Neural cell (in vitro differentiated cells): ENCODE measurements around the gene MRPL24.

Experiments
- CTCF ChIP-seq: fragments of 450-650 bp; IDR thresholded peaks from 2 replicates; pipeline ENCODE4 v1.5.1; 2014; ENCODE audit warnings: antibody characterized with exemption, mild to moderate bottlenecking, moderate library complexity; ENCODE audit not compliant: poor library complexity, severe bottlenecking
- POLR2AphosphoS5 ChIP-seq: IDR thresholded peaks from 2 replicates; pipeline ENCODE4 v1.6.1; 2012
- RAD21 ChIP-seq: fragments of 450-650 bp; conservative IDR thresholded peaks from 2 replicates; pipeline ENCODE4 v1.6.1; 2014; ENCODE audit warnings: antibody characterized with exemption, mild to moderate bottlenecking, moderate library complexity
- SMC3 ChIP-seq: fragments of 450-650 bp; conservative IDR thresholded peaks from 2 replicates; pipeline ENCODE4 v1.6.1; 2014; ENCODE audit warnings: antibody characterized with exemption, mild to moderate bottlenecking, moderate library complexity; ENCODE audit not compliant: poor library complexity

GRCh38 chr1:156788136-156788535 lies 47.2 kb upstream of the MRPL24 start:
- no peak for TF ChIP-seq CTCF
- TF ChIP-seq POLR2AphosphoS5 = no peak
- TF ChIP-seq SMC3 = no peak
- no peak for TF ChIP-seq RAD21
